ENCODE measurements around the gene PRADC1.

The PRADC1 gene

GRCh38 chr2:73253901-73254300 lies 20.9 kb upstream of the PRADC1 start:
- no peak for TF ChIP-seq FOXM1 (IDR thresholded peaks at IDR 0.05; ENCODE audit: borderline replicate concordance, low read depth)
- no peak for TF ChIP-seq REST (IDR thresholded peaks at IDR 0.05; ENCODE audit: low read depth)
- no peak for TF ChIP-seq TEAD4 (IDR thresholded peaks at IDR 0.05)
- no peak for TF ChIP-seq EGR1 (IDR thresholded peaks at IDR 0.05)
- TF ChIP-seq TCF12 (IDR thresholded peaks at IDR 0.05; ENCODE audit: low read depth): no peak
- TF ChIP-seq CREB1 (IDR thresholded peaks at IDR 0.05; ENCODE audit: low read depth): no peak
- TF ChIP-seq TAF1 (IDR thresholded peaks at IDR 0.05; ENCODE audit: low read depth): no peak

- TF ChIP-seq CREB1 (IDR thresholded peaks at IDR 0.05; ENCODE audit: low read depth) (no peak), EGR1 (IDR thresholded peaks at IDR 0.05) (no peak), FOXM1 (IDR thresholded peaks at IDR 0.05; ENCODE audit: borderline replicate concordance, low read depth) (no peak), CEBPB (IDR thresholded peaks at IDR 0.05) (no peak), MAX (IDR thresholded peaks at IDR 0.05) (no peak), RAD21 (IDR thresholded peaks at IDR 0.05; ENCODE audit: low read depth) (no peak), NFIC (IDR thresholded peaks at IDR 0.05) (no peak), YY1 (IDR thresholded peaks at IDR 0.05; ENCODE audit: low read depth) (no peak), ZBTB7A (IDR thresholded peaks at IDR 0.05; ENCODE audit: low read depth) (no peak)
Observed at GRCh38 chr2:73253400-73253799, 20.4 kb upstream of the PRADC1 start.

- no peak for TF ChIP-seq USF1 (IDR thresholded peaks at IDR 0.05)
Observed at GRCh38 chr2:73252238-73253027, 19.4 kb upstream of the PRADC1 start.

GRCh38 chr2:73250872-73251846 lies 18.1 kb upstream of the PRADC1 start:
- TF ChIP-seq EP300 (IDR thresholded peaks at IDR 0.05; ENCODE audit: borderline replicate concordance): no peak
- TF ChIP-seq MAX (IDR thresholded peaks at IDR 0.05): no peak
- no peak for TF ChIP-seq CEBPB (IDR thresholded peaks at IDR 0.05)
- no peak for TF ChIP-seq ZBTB7A (IDR thresholded peaks at IDR 0.05; ENCODE audit: low read depth)
- TF ChIP-seq USF1 (IDR thresholded peaks at IDR 0.05): no peak
- no peak for TF ChIP-seq NFIC (IDR thresholded peaks at IDR 0.05)
- no peak for TF ChIP-seq RAD21 (IDR thresholded peaks at IDR 0.05; ENCODE audit: low read depth)

- TF ChIP-seq ZBTB7A (IDR thresholded peaks at IDR 0.05; ENCODE audit: low read depth): no peak
- no peak for TF ChIP-seq TEAD4 (IDR thresholded peaks at IDR 0.05)
- TF ChIP-seq TAF1 (IDR thresholded peaks at IDR 0.05; ENCODE audit: low read depth): no peak
- no peak for TF ChIP-seq EGR1 (IDR thresholded peaks at IDR 0.05)
- TF ChIP-seq EP300 (IDR thresholded peaks at IDR 0.05; ENCODE audit: borderline replicate concordance): no peak
- TF ChIP-seq CEBPB (IDR thresholded peaks at IDR 0.05): no peak
Observed at GRCh38 chr2:73249636-73250035, 16.6 kb upstream of the PRADC1 start.

GRCh38 chr2:73246850-73247249 lies 13.8 kb upstream of the PRADC1 start:
- no peak for TF ChIP-seq MAX (IDR thresholded peaks at IDR 0.05)
- TF ChIP-seq EP300 (IDR thresholded peaks at IDR 0.05; ENCODE audit: borderline replicate concordance): no peak
- no peak for TF ChIP-seq RAD21 (IDR thresholded peaks at IDR 0.05; ENCODE audit: low read depth)
- no peak for TF ChIP-seq ZBTB7A (IDR thresholded peaks at IDR 0.05; ENCODE audit: low read depth)
- TF ChIP-seq CEBPB (IDR thresholded peaks at IDR 0.05): no peak
- no peak for TF ChIP-seq EGR1 (IDR thresholded peaks at IDR 0.05)
- no peak for TF ChIP-seq CREB1 (IDR thresholded peaks at IDR 0.05; ENCODE audit: low read depth)
- no peak for TF ChIP-seq TEAD4 (IDR thresholded peaks at IDR 0.05)
- no peak for TF ChIP-seq REST (IDR thresholded peaks at IDR 0.05; ENCODE audit: low read depth)
- no peak for TF ChIP-seq YY1 (IDR thresholded peaks at IDR 0.05; ENCODE audit: low read depth)
- TF ChIP-seq TCF12 (IDR thresholded peaks at IDR 0.05; ENCODE audit: low read depth): no peak
- TF ChIP-seq TAF1 (IDR thresholded peaks at IDR 0.05; ENCODE audit: low read depth): no peak
- TF ChIP-seq NFIC (IDR thresholded peaks at IDR 0.05): no peak
